Vagina (tissue), 2 donors: ENCODE results near the gene ANAPC10.

Source experiments
- POLR2A ChIP-seq, 2 donors: fragments of 450-650 bp; IDR thresholded peaks; one replicate each; pipeline ENCODE4 v1.6.1; 2017; ENCODE audit warnings: antibody characterized with exemption in 2 of 2, mild to moderate bottlenecking in 2 of 2, moderate library complexity in 2 of 2
- TF ChIP-seq, protein P1 (sequence below), 3 experiments: fragments of 450-650 bp in 2 of 3; fragments of 200-600 bp in 1 of 3; sonication (generic) in 1 of 3; IDR thresholded peaks; one replicate each; pipeline ENCODE4 v1.5.1; 2017 to 2019; ENCODE audit warnings: antibody characterized with exemption in 3 of 3, mild to moderate bottlenecking in 2 of 3, moderate library complexity in 2 of 3

DNA sequence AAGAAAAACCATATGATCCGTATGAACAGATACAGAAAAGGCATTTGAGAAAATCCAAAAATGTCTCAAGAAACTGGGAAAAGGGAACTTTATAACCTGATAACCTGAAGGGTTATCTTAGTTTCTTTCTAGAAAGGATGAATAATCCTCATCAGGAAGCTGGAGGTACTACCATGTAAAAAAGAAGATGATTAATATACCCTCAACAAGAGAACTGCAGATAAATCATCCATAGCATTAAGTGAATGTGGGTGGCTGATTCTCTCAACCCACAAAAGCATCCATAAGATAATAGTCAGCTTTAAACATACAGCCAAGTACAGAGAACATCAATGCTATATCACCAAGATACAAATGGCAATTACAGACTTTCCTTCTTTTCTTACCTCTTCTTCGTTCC is 26.4 kb downstream of the ANAPC10 start:
- TF ChIP-seq, protein P1, sequence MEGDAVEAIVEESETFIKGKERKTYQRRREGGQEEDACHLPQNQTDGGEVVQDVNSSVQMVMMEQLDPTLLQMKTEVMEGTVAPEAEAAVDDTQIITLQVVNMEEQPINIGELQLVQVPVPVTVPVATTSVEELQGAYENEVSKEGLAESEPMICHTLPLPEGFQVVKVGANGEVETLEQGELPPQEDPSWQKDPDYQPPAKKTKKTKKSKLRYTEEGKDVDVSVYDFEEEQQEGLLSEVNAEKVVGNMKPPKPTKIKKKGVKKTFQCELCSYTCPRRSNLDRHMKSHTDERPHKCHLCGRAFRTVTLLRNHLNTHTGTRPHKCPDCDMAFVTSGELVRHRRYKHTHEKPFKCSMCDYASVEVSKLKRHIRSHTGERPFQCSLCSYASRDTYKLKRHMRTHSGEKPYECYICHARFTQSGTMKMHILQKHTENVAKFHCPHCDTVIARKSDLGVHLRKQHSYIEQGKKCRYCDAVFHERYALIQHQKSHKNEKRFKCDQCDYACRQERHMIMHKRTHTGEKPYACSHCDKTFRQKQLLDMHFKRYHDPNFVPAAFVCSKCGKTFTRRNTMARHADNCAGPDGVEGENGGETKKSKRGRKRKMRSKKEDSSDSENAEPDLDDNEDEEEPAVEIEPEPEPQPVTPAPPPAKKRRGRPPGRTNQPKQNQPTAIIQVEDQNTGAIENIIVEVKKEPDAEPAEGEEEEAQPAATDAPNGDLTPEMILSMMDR (IDR thresholded peaks at IDR 0.05): no peak
- no peak for TF ChIP-seq POLR2A (IDR thresholded peaks at IDR 0.05)
